GM08714 (cell line): ENCODE data around the gene CBLIF.
"Not testable (repeated sequence)": the region's sequence is repeated elsewhere in the genome, so short reads cannot be mapped to it uniquely, and the experiment has no call there.

Experiments
- H3K4me3 ChIP-seq: fragments of 200-500 bp; sonication (Bioruptor generic); 2 replicates; pipeline ENCODE4 v1.5.1; 2014; ENCODE audit warnings: mild to moderate bottlenecking, low read length, inconsistent platforms
- ZNF274 ChIP-seq: IDR thresholded peaks from 2 replicates; pipeline ENCODE4 v1.6.1; 2012; ENCODE audit warnings: mild to moderate bottlenecking, low read depth, low read length

Gene CBLIF

GRCh38 chr11:59859673-59860072, 14.4 kb upstream of the CBLIF start:
- no peak overlapping the region for H3K4me3 ChIP-seq
- no peak for TF ChIP-seq ZNF274

DNA sequence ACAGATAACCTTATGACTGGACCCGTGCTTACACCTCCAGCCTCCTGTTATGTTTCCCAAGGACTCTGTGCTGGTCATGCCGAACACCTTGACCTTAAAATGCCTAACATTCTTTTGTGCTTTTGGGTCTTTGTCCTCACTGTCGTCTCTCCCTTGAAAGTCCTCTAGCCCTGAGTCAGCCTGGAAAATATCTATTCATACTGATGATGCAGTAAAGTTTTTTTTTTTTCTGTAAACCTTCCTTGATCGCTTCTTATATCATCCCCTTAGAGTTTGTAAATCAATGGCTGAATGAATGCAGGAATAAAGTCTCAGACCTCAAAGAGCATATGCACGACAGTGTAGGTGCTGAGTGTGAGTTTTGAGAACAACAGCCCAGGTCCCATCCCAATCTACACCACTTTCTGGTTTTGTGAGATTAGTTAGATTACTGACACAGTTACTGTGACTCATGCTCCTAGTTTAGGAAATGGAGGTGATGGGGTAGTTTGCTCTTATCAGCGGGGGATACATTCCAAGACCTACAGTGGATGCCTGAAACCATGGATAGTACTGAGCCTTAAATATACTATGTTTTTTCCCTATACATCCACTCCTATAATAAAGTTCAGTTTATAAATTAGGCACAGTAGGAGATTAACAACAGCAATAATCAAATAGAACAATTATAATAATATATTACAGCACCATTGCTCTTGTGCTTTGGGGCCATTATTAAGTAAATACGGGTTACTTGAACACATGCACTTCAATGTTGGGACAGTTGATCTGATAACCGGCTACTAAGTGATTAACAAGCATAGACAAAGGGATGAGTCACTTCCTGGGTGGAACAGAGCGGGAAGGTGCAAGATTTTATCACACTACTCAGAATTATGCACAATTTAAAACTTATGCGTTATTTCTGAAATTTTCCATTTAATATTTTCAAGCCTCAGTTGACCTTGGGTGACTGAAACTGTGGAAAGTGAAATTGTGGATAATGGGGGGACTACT, 12.4 kb upstream of the CBLIF start:
- H3K4me3 ChIP-seq, result no peak overlapping the region
- no peak for TF ChIP-seq ZNF274

DNA sequence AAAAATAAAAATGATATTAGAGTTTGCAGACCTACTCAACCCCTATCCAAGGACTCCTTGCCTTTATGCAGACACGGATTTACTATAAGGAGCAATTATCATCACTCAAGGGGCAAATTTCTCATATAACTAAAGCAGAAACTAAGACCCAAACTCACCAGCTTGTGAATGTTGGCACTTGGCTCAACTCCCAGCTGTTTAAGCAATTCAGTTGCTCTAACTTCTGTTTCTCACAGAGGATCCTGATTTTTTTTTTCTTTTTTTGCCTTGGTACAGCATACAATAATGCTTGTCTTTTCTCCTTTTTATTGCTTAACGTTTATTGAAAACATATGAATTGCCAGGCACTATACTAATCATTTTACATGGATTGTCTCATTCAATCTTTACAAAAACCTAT, 9.6 kb upstream of the CBLIF start:
- no peak overlapping the region for H3K4me3 ChIP-seq
- TF ChIP-seq ZNF274, result no peak

GRCh38 chr11:59851416-59851815, 6.1 kb upstream of the CBLIF start:
- H3K4me3 ChIP-seq, result not testable (repeated sequence)

DNA sequence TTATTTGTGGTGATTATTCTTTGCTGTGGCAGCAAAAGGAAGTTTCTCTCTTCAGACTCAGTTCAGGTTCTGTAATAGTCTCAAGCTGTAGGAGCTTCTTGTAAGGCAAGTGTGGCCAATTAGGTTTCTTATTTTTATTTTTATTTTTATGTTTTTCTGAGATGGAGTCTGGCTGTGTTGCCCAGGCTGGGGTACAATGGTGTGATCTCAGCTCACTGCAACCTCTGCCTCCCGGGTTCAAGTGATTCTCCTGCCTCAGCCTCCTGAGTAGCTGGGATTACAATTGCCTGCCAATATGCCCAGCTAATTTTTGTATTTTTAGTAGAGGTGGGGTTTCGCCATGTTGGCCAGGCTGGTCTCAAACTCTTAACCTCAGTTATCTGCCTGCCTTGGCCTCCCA, 4.3 kb upstream of the CBLIF start:
- not testable (repeated sequence) for H3K4me3 ChIP-seq

GRCh38 chr11:59849129-59849528, 3.8 kb upstream of the CBLIF start:
- no peak for TF ChIP-seq ZNF274
- no peak overlapping the region for H3K4me3 ChIP-seq

- not testable (repeated sequence) for H3K4me3 ChIP-seq
Measured at GRCh38 chr11:59848439-59848838, 3.1 kb upstream of the CBLIF start.

- H3K4me3 ChIP-seq, result no peak overlapping the region
- TF ChIP-seq ZNF274, result no peak
Measured at GRCh38 chr11:59847626-59848025, 2.3 kb upstream of the CBLIF start.

GRCh38 chr11:59846556-59846955, 1.3 kb upstream of the CBLIF start:
- TF ChIP-seq ZNF274, result no peak
- H3K4me3 ChIP-seq, result no peak overlapping the region

GRCh38 chr11:59842316-59842715, 3.0 kb downstream of the CBLIF start:
- no peak overlapping the region for H3K4me3 ChIP-seq

DNA sequence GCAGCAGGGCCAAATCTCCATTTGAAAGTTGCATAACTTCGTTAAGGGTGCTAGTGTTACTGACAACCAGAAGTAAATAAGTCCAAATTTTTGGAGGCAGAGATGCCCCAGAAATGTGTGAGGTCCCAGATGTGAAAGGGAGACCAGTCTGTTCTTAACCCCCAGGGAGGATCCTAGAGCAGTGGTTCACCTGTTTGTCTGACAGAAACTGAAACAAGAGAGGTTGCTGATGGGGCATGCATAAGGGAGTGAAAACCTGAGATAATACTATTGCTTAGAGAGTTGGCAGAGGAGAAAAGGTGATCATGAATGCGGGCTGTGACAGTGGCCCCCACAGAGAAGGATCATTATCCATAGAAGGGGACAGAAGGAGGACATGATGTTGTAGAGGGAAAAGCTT, 3.8 kb downstream of the CBLIF start:
- H3K4me3 ChIP-seq, result no peak overlapping the region
- TF ChIP-seq ZNF274, result no peak

More at GRCh38 chr11:59842316-59842715, 3.0 kb downstream of the CBLIF start:
- no peak for TF ChIP-seq ZNF274

GRCh38 chr11:59839615-59840014, 5.7 kb downstream of the CBLIF start:
- TF ChIP-seq ZNF274, result no peak

GRCh38 chr11:59833602-59834001, 11.7 kb downstream of the CBLIF start:
- no peak overlapping the region for H3K4me3 ChIP-seq
- TF ChIP-seq ZNF274, result no peak

More at GRCh38 chr11:59839615-59840014, 5.7 kb downstream of the CBLIF start:
- H3K4me3 ChIP-seq, result no peak overlapping the region

GRCh38 chr11:59829358-59829757, 15.9 kb downstream of the CBLIF start:
- H3K4me3 ChIP-seq, result no peak overlapping the region
- TF ChIP-seq ZNF274, result no peak

DNA sequence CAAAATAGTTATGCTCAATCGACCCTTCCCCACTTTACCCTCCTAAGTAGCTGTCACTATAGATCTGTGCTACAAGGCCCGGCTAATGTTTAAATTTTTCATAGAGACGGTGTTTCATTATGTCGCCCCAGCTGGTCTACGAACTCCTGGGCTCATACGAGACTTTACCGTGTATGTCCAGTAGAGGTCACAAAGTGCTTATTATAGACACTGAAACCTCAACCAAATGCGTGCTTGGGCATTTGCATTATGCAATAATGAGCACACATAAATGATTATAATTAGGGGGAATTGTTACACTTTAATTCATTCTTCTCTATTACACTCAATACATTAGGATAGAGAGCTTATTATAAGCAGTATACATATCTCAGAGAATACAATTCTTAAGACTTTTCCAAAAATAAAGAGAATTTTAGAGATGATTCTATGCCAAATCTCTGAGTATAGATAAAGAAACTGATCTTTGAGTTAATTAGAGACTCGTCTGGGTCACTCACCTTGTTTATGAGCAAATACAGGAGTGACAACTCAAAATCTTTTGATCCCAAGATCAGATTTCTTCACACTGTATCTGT, 22.2 kb downstream of the CBLIF start:
- no peak for TF ChIP-seq ZNF274
- H3K4me3 ChIP-seq, result no peak overlapping the region

GRCh38 chr11:59818572-59818971, 26.7 kb downstream of the CBLIF start:
- TF ChIP-seq ZNF274, result no peak
- H3K4me3 ChIP-seq, result no peak overlapping the region

DNA sequence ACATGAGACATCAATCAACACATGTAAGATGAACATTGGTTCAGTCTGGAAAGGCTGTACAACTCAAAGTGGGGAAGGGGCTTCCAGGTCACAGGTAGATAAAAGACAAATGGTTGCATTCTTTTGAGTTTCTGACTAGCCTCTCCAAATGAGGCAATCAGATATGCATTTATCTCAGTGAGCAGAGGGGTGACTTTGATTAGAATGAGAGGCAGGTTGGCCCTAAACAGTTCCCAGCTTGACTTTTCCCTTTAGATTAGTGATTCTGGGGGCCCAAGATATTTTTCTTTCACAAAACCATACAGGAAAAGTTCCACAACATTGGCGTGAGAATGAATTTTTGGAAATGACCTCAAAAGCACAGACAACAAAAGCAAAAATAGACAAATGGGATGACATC, 28.9 kb downstream of the CBLIF start:
- H3K4me3 ChIP-seq, result not testable (repeated sequence)
